GM19455 (cell line): ENCODE data around the gene MBNL2.
A peak's percentile ranks its signal among the peaks of the same experiment; 100 is the strongest.
"Not testable (repeated sequence)": the region's sequence is repeated elsewhere in the genome, so short reads cannot be mapped to it uniquely, and the experiment has no call there.

ENCODE experiments used
- ATAC-seq: cut with Tn5 transposase; IDR thresholded peaks from one replicate; pipeline ENCODE4 v1.9.1; 2021; ENCODE audit not compliant: unreplicated experiment

The MBNL2 gene

GRCh38 chr13:97207252-97207651 is 14.9 kb upstream of the MBNL2 start:
- ATAC-seq, result not testable (repeated sequence)

- no peak for ATAC-seq
These were observed 10.8 kb upstream of the MBNL2 start for GRCh38 chr13:97211300-97211699.

GRCh38 chr13:97212004-97212403 is 10.1 kb upstream of the MBNL2 start:
- ATAC-seq, result no peak

- ATAC-seq, result no peak
These were observed 9.5 kb upstream of the MBNL2 start for GRCh38 chr13:97212601-97213040.

- no peak for ATAC-seq
These were observed 7.2 kb upstream of the MBNL2 start for GRCh38 chr13:97214921-97215320.

GRCh38 chr13:97215325-97215724 is 6.8 kb upstream of the MBNL2 start:
- ATAC-seq, result no peak

GRCh38 chr13:97219226-97219625 is 2.9 kb upstream of the MBNL2 start:
- no peak for ATAC-seq

GRCh38 chr13:97220151-97220900 is 1.8 kb upstream of the MBNL2 start:
- ATAC-seq, result no peak

GRCh38 chr13:97221046-97221445 is 1.1 kb upstream of the MBNL2 start:
- ATAC-seq, result no peak

- ATAC-seq, result no peak
These were observed 667 bp upstream of the MBNL2 start for GRCh38 chr13:97221466-97221865.

GRCh38 chr13:97223037-97223710 is 1.0 kb downstream of the MBNL2 start:
- no peak for ATAC-seq

GRCh38 chr13:97223711-97224541 is 1.8 kb downstream of the MBNL2 start:
- peak; percentile 19 for ATAC-seq

- ATAC-seq, result no peak
These were observed 2.6 kb downstream of the MBNL2 start for GRCh38 chr13:97224544-97225300.

- no peak for ATAC-seq
These were observed 3.4 kb downstream of the MBNL2 start for GRCh38 chr13:97225533-97225932.

GRCh38 chr13:97226013-97226412 is 3.9 kb downstream of the MBNL2 start:
- no peak for ATAC-seq

GRCh38 chr13:97226788-97227627 is 4.9 kb downstream of the MBNL2 start:
- ATAC-seq, result peak; percentile 47

GRCh38 chr13:97228850-97229521 is 6.9 kb downstream of the MBNL2 start:
- no peak for ATAC-seq

- no peak for ATAC-seq
These were observed 7.6 kb downstream of the MBNL2 start for GRCh38 chr13:97229699-97230098.

- no peak for ATAC-seq
These were observed 9.1 kb downstream of the MBNL2 start for GRCh38 chr13:97231118-97231828.
